Measurements from ENCODE around the gene OR51L1.

Gene OR51L1

GRCh38 chr11:5037926-5038325, 43.3 kb downstream of the OR51L1 start (continued):
- TF ChIP-seq BACH2 (CRISPR knock-in tag; IDR thresholded peaks at IDR 0.05; ENCODE audit: borderline replicate concordance) (no peak), TCF4 (CRISPR knock-in tag; IDR thresholded peaks at IDR 0.05; ENCODE audit: borderline replicate concordance) (no peak)

- TF ChIP-seq CREB5 (CRISPR knock-in tag; IDR thresholded peaks at IDR 0.05; ENCODE audit: low read depth), result no peak
- no peak for TF ChIP-seq CSRNP3 (CRISPR knock-in tag; IDR thresholded peaks at IDR 0.05)
- TF ChIP-seq PPARA (CRISPR knock-in tag; IDR thresholded peaks at IDR 0.05; ENCODE audit: borderline replicate concordance), result no peak
- no peak for TF ChIP-seq ZC3H10 (CRISPR knock-in tag; IDR thresholded peaks at IDR 0.05)
- no peak for TF ChIP-seq TOX (CRISPR knock-in tag; IDR thresholded peaks at IDR 0.05; ENCODE audit: borderline replicate concordance)
- TF ChIP-seq ESRRG (CRISPR knock-in tag; IDR thresholded peaks at IDR 0.05), result no peak
- TF ChIP-seq RARB (CRISPR knock-in tag; IDR thresholded peaks at IDR 0.05), result no peak
- no peak for TF ChIP-seq ZFP3 (CRISPR knock-in tag; IDR thresholded peaks at IDR 0.05)
- TF ChIP-seq ARNTL (CRISPR knock-in tag; IDR thresholded peaks at IDR 0.05; ENCODE audit: borderline replicate concordance, low read depth), result no peak
- TF ChIP-seq ISL1 (CRISPR knock-in tag; IDR thresholded peaks at IDR 0.05), result no peak
- TF ChIP-seq TCF4 (CRISPR knock-in tag; IDR thresholded peaks at IDR 0.05; ENCODE audit: borderline replicate concordance), result no peak
- no peak for TF ChIP-seq POU6F1 (CRISPR knock-in tag; IDR thresholded peaks at IDR 0.05; ENCODE audit: borderline replicate concordance, low read depth)
- TF ChIP-seq TSHZ2 (CRISPR knock-in tag; IDR thresholded peaks at IDR 0.05), result no peak
- TF ChIP-seq GLIS3 (CRISPR knock-in tag; IDR thresholded peaks at IDR 0.05), result no peak
- no peak for TF ChIP-seq OSR1 (CRISPR knock-in tag; IDR thresholded peaks at IDR 0.05)
- ATAC-seq, result no peak
Observed at GRCh38 chr11:5038341-5038740, 43.7 kb downstream of the OR51L1 start.

GRCh38 chr11:5040876-5041275, 46.2 kb downstream of the OR51L1 start:
- no peak for TF ChIP-seq ZFP3 (CRISPR knock-in tag; IDR thresholded peaks at IDR 0.05)
- no peak for TF ChIP-seq TSHZ2 (CRISPR knock-in tag; IDR thresholded peaks at IDR 0.05)
- TF ChIP-seq ZNF565 (CRISPR knock-in tag; conservative IDR thresholded peaks at IDR 0.05; ENCODE audit: low read depth), result no peak
- TF ChIP-seq RARB (CRISPR knock-in tag; IDR thresholded peaks at IDR 0.05), result no peak
- TF ChIP-seq BACH2 (CRISPR knock-in tag; IDR thresholded peaks at IDR 0.05; ENCODE audit: borderline replicate concordance), result no peak
- no peak for TF ChIP-seq TCF4 (CRISPR knock-in tag; IDR thresholded peaks at IDR 0.05; ENCODE audit: borderline replicate concordance)
- TF ChIP-seq ZNF70 (CRISPR knock-in tag; IDR thresholded peaks at IDR 0.05), result no peak
- TF ChIP-seq CSRNP3 (CRISPR knock-in tag; IDR thresholded peaks at IDR 0.05), result no peak
- no peak for TF ChIP-seq TOX (CRISPR knock-in tag; IDR thresholded peaks at IDR 0.05; ENCODE audit: borderline replicate concordance)
- no peak for TF ChIP-seq ZC3H10 (CRISPR knock-in tag; IDR thresholded peaks at IDR 0.05)
- TF ChIP-seq GLIS3 (CRISPR knock-in tag; IDR thresholded peaks at IDR 0.05), result no peak
- TF ChIP-seq ZNF8 (CRISPR knock-in tag; IDR thresholded peaks at IDR 0.05), result no peak
- no peak for TF ChIP-seq SNAI2 (CRISPR knock-in tag; IDR thresholded peaks at IDR 0.05)
- no peak for TF ChIP-seq CSDC2 (CRISPR knock-in tag; IDR thresholded peaks at IDR 0.05)
- TF ChIP-seq CREB5 (CRISPR knock-in tag; IDR thresholded peaks at IDR 0.05; ENCODE audit: low read depth), result no peak
- no peak for TF ChIP-seq ESRRG (CRISPR knock-in tag; IDR thresholded peaks at IDR 0.05)
- no peak for TF ChIP-seq OSR1 (CRISPR knock-in tag; IDR thresholded peaks at IDR 0.05)
- no peak for TF ChIP-seq ZFP30 (CRISPR knock-in tag; IDR thresholded peaks at IDR 0.05)
- ATAC-seq, result no peak
